D721Med (cell line): ENCODE measurements around the gene SDK1.

Source experiments
- DNase-seq: peaks from one replicate; pipeline ENCODE4 v3.0.0; 2011; ENCODE audit warnings: low spot score; ENCODE audit not compliant: insufficient read length
- FAIRE-seq: peaks from 2 replicates; lab custom pipeline; 2011; peaks lifted over from hg19 to GRCh38; lab: Jason Lieb, UNC
- CTCF ChIP-seq: IDR thresholded peaks from 2 replicates; pipeline ENCODE4 v1.5.1; 2012; ENCODE audit warnings: mild to moderate bottlenecking, control low read depth; ENCODE audit not compliant: insufficient read depth; ENCODE audit errors: missing control alignments

The SDK1 gene

DNA sequence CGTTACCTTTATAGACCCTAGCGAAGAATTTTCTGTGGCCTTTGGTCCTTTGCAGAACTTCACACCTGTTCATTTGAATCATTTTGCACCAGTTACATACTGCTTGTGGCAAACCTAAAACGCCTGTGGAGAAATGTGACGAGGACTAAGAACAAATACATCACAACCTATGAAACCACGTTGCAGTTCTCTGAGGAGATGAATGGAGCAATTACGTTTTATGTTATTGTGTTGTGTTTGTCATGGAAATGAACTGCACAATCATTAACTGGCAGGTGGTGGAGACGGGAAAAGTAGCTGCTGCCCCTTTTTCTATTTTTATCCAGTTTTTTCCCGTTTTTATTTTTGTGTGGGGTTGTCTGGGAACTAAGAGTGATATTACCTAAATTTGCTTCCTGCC is 505.5 kb downstream of the SDK1 start:
- DNase-seq (no peak), FAIRE-seq (no peak)
- no peak for TF ChIP-seq CTCF

DNA sequence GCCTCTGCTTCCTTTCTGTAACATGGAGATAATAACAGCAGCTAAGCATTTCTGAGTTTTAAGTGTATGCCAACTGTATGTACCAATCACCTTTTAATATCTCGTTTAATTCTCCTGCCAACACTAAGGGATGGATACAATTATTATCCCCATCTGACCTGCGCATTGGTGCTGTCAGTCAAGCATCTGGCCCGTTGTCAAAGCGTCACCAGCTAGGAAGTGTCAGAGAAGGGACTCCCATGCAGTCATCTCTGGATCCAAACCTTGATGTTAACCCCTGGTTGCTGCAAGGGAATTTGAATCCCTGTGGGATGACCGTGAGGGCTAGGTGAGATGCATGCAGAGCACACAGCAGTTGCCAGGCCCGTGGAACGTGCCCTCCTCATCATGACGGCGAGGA is 506.8 kb downstream of the SDK1 start:
- TF ChIP-seq CTCF, result no peak
- FAIRE-seq (no peak), DNase-seq (no peak)

DNA sequence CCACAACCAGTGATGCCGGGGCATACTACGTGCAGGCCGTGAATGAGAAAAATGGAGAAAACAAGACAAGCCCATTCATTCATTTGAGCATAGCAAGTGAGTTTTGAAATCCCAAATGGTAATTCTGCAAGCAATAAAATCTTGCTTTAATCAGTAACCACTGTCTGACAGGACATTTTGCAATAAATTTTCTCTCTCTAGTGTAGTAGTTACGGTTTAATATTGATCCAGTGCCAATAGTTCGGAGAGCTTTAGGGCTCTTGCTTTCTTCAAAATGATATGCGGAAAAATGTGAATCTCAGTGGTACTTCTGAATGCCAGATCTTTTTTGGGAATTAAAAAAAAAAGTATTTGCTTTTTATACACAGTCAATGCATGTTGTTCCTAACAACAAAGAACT is 520.4 kb downstream of the SDK1 start:
- TF ChIP-seq CTCF, result no peak
- FAIRE-seq, result no peak
- DNase-seq, result no peak

DNA sequence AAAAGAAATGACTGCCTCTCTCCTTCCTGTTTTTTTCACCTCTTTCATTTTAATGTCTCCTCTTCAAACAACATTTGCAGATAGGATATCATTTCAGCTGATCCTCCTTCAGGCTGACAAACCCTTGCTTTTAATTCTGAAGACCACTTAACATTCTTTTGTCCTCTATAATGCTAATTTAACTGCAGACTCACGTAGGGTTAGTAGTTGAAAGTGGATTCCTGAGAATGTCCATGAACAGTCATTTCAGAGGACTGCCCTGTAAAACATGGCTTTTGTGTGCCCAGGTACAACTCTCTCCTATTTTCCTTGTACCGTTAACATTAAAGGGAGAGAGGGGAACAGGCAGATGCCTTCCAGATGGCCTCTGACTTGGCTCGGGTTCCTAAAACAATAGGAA is 524.4 kb downstream of the SDK1 start:
- DNase-seq, result no peak
- no peak for TF ChIP-seq CTCF
- FAIRE-seq, result no peak

DNA sequence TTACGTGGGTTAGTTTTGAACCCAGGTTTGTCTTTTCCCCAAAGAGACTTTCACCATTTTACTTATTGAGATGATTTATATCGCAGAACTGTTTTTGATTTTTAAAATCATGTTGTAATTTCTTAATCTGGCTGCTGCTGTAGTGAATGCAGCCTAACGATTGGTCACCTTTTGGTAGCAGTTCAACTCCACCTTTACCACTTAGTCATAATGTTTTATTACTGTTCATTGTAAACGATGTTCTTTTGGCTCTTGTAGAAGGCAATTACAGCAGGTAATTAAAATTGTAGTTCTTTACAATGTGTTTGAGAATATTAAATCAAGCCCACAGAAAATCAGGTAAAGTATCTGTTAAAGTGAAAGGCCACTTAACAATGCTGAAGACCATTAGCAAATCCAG is 531.1 kb downstream of the SDK1 start:
- no peak for DNase-seq

DNA sequence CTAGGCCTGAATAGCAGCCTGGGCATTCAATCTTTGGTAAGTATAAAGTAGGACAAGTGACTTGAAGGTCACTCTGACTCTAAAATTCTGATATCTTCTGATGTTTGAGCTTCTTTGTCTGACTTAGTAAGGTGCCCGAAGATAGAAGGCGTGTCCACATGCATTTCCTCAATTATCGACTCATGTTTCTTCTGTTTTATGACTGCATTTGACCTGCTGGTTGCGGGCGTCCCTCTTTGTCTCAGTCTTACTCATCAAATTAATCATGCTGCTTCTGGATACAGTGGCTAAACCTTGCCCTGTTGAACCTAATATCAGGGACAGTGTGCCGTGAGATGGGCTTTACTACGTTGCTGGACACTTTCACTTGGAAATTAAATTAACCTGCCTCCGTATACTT is 534.1 kb downstream of the SDK1 start:
- no peak for TF ChIP-seq CTCF
- FAIRE-seq (no peak), DNase-seq (no peak)

More for the DNA sequence above, 531.1 kb downstream of the SDK1 start:
- FAIRE-seq, result no peak
- TF ChIP-seq CTCF, result no peak

DNA sequence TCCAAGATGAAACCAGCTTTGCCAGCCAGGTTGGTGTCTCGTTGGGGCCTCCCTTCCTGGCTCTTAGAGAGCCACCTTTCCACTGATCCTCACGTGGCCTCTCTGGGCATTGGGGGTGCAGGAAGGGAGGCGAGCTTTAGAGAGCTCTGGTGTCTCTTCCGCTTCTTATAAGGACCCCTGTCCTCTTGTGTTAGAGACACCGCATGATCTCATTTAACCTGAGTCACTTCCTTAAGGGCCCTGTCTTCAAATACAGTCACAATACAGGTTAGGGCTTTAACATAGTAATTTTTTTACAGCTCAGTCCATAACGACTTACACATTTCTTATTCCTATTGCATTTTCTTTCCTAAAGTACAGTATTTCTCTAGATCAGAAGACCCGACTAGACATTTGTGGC is 535.8 kb downstream of the SDK1 start:
- DNase-seq (no peak), FAIRE-seq (no peak)
- TF ChIP-seq CTCF, result no peak
